Erythroblast (primary cell): ENCODE results near the gene TGFBI.

ENCODE experiments used
- GATA1 ChIP-seq: IDR thresholded peaks from 2 replicates; pipeline ENCODE4 v1.6.1; 2011; ENCODE audit warnings: low read depth, mild to moderate bottlenecking, control low read depth, low read length, moderate library complexity
- POLR2A ChIP-seq: IDR thresholded peaks from 2 replicates; pipeline ENCODE4 v1.6.1; 2011; ENCODE audit warnings: mild to moderate bottlenecking, low read length

DNA sequence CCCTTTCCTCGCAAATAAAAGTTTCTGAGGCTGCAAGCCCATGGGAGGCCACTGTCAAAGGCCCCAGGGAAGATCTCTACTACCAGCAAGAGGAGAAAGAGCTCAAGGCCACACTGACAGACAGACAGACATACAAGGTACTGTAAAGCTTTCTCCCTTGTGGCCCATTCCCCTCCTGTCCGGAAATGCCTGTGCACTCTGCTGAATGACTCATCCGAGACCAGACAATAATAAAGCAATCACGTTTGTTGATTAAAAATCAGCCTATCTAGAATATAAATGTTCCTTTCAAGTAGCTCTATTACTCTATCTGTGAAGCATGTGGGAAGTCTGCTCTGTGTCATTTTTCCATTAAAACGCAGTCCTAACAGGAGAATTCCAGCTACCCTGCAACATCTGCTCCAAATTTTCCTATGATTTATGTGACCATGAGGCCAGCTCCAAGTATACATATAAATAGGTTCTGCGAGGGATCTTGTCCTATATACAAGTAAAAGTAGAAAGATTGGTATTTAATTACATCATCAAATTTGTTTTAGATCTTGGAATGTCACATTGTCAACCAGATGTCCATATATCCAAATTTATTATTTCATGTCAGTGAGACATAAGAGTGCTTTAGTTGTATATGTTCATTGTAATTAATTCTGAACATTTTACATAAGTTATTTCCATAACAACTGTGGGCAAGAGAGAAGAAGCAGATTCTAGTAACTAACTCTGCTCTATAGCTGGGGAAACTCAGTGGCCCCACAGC is 34.7 kb upstream of the TGFBI start:
- TF ChIP-seq POLR2A = no peak
- TF ChIP-seq GATA1 = no peak
